DMS114 treated with DMSO at 0.1 percent for 48 hours (cell line): Measurements from ENCODE around the gene TAS2R16.

Experiments
- DNase-seq: peaks from one replicate; lab custom pipeline; 2025; ENCODE audit not compliant: unreplicated experiment; lab: John Stamatoyannopoulos, UW

The TAS2R16 gene, protein sequence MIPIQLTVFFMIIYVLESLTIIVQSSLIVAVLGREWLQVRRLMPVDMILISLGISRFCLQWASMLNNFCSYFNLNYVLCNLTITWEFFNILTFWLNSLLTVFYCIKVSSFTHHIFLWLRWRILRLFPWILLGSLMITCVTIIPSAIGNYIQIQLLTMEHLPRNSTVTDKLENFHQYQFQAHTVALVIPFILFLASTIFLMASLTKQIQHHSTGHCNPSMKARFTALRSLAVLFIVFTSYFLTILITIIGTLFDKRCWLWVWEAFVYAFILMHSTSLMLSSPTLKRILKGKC

DNA sequence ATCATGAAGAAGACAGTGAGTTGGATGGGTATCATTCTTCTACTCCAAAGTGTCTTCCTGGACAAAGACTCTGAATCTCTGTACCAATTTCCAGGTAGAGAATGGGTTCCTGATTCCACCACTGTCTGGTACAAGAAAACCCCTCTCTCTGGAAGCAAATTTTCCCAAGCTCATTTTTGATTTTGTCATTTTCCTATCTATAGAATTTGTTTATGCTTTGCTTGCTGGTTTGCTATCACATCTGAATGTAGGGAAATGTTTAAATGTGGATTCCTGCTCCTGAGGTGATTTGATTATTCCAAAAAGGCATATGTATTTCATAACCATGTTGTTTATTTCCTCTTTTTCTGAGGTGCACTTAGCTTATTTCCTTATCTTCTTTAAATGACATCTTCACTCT is at the start of gene TAS2R16:
TAS2R16 (minus strand) TSS at position 101 of the 400 bp plus-strand sequence; CDS start at position 35, 66 bp downstream.
- DNase-seq = no peak

DNA sequence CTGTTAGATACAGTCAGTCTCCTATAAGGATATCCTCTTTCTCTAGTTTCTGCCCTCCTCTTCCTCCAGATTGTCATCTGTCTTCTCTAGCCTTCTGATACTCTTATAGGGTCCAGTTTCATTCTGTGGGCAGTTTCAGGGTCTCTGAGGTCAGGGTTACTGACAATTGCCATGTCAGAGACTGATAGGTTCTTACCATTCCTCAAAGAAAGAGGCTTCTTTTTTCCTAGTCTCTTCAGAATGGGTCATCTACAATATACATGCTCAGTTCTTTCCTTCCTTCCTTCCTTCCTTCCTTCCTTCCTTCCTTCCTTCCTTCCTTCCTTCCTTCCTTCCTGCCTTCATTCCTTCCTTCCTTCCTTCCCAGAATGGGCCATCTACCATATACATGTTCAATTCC is 48.1 kb upstream of the TAS2R16 start:
- no peak for DNase-seq

DNA sequence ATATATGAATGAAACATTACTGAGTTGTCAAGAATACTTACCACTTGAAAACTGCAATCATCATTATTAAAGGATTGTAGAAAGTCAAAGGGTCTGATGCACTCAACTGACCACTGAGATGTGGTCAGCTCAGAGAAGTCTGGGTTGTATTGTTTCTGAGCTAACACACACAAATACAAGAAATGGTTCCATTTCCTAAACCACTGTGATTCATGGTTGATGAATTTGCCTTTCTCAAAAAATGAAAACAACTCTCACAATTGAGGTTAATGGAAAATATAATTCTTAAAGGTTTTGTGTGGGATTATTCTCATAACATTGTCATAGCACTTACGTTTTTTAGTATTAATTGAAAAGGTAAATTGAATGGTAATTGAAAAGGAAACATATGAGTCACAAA is 45.6 kb upstream of the TAS2R16 start:
- no peak for DNase-seq

DNA sequence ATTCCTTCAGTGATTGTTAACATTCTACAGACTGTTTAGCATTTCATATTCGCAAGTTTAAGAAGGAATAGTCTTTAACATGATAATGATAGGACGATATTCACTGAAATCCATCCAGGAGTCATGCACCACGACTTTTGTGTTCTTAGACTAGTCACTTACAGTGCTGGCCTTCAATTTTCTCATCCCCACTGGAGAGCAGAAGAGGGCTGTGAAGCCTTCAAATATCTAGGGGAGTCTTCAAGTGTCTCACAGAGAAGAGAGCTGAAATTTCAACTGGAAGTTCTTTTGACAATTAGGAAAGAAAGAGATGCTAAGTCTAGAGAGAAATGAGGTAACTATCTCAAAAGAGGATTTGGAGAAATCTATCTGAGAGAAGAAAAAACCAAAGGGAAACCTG is 43.8 kb upstream of the TAS2R16 start:
- DNase-seq = no peak

DNA sequence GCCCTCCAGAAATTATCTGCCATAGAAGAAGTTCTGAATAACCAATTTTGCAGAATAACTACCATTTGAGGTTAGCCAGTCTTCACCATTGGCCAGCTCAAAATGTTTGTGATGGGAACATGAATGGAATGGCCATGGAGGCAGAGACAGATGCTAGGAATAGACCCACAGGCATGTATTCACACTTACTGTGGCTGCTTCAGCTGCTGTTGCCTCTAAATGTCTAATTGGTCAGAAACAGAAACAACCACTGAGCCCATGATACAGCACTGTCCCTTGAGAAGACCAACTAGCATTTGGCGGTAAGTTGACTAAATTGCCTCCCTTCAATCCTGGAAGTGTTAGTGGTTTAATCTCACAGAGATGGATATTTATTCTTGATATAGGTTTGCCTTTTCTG is 38.6 kb upstream of the TAS2R16 start:
- DNase-seq = no peak

DNA sequence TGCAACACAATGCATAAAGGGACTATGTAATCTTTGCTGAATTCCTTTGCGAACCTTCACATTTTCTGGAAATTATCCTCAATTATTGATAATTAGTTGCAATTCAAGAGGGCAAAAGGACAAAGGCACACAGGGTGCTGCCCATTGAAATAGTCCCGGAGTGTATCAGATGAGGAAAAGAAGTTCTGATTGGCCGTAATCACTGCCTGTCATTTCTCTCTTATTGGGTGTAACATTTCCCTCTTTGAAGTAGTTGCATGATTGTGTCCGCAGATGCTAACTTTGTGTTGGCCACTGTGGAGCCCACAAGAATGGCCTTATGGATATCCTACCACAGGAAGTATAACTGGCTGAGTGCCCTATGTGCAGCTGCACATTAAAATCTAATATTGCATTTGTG is 35.1 kb upstream of the TAS2R16 start:
- no peak for DNase-seq

DNA sequence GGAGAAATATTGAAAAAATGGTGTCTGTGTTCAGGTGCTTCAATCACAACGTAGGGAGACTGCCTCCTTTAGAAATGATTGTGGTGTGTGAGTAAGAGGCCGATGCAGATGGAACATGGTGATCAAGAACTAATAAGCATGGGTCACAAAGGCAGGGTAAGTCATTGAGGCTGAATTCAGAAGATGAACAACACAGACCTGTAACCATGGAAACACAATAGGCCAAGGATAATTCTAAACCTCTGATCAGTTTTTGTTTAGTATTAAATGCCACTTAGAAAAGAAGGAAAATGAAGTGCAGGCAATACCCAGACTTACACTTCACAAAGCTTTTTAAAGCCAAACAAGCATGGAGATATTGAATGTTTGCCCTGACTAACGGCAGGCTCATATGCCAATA is 32.8 kb upstream of the TAS2R16 start:
- DNase-seq = no peak

DNA sequence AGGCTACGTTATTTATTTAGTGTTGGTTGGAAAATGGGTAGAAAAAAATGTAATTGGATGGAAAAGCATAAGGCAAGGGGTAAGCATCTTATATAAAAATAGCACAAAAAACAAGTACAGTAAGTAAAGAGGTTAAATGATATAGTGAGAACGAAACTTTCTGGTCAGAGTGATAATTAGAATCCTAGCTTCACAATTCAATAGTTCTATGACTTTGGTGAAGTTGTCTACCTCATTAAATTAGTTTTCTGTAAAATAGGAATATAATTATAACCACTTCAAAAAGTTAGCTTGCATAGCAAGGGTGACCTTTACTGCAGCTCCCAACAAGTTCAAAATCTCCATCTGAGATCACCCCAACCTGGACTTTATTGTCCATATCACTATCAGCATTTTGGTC is 30.8 kb upstream of the TAS2R16 start:
- no peak for DNase-seq

DNA sequence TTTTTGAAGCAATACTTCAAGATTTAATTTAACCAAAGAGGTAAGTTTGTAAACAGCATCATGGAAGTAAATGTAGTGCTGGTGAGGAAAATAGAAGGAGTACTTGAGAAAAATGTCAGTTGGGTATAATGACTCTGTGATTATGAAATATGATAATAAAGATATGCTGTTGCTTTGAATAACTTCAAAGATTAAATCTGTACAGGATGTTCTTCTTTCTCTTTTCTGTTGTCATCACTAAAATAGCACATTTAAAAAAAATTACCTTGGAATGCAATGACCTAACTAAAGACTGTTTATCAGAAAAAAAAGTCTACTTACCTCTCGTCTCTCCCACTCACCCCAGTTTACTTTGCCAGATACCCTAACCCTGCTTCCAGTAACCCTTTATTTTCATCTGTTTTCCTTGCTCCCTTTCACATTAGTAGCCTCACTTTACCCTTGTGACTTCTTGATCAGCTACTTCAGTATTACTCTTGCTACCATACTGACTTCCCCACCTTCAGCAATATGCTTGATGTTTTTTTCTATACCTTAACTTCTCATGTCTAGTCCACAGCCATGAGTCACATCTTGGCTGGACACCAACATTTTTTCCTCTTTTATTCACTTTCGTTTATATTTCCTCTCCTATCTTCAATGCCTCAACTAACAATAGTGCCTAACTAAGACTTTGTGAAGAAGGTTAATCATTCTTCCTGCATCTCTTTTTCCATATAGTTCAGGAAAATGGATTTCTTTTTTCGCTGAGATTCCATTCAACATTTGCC is 29.7 kb upstream of the TAS2R16 start:
- no peak for DNase-seq

DNA sequence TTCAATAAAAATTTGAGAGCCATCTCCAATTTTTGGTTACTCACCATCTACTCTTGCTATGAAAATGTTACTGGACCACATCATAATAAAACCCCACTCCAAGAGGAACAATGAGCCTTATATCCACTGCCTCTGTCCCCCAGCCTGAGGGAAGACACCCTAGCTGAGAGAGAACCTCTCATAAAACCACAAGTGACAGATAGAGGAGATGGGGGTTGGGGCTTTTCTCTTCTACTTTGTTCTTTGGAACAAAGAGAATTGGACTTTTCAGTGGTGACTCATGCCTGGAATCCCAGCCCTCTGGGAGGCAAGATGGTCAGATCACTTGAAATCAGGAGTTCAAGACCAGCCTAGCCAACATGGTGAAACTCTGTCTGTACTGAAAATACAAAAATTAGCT is 27.6 kb upstream of the TAS2R16 start:
- DNase-seq = no peak

DNA sequence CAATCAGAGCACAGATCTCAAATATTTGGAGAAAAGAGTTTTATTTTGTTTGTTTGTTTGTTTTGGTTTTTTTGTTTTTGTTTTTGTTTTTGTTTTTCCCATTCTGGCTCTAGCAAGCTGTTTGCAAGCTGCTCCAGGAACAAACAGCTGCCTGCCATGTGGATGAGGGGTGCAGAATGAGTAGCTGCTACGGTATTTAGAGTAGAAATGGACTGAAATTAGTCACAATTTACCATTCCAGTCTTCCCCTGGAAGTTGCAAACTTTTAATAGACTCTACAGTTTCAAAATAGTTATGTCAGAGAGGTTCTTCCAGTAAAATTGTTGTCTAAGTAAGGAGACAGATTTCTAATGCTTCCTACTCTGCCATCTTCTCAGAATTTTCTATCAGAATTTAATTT is 27.1 kb upstream of the TAS2R16 start:
- DNase-seq = no peak

DNA sequence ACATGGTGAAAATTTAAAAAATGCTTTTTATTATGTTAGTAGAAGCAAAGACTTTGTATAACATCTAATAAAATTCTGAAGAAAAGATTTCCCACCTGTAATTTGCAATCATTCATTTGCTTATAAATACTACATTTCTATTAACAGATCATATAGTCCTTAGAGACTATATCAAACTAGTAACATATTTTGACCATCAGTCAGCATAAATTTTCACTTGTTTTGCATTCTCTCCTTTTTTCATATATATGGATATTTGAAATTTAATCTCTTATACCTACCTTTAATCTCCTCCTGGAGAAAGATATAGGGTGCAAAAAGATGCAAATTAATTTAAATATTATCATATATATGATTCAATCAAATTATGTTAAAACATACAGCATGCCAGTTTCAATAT is 16.9 kb upstream of the TAS2R16 start:
- no peak for DNase-seq

DNA sequence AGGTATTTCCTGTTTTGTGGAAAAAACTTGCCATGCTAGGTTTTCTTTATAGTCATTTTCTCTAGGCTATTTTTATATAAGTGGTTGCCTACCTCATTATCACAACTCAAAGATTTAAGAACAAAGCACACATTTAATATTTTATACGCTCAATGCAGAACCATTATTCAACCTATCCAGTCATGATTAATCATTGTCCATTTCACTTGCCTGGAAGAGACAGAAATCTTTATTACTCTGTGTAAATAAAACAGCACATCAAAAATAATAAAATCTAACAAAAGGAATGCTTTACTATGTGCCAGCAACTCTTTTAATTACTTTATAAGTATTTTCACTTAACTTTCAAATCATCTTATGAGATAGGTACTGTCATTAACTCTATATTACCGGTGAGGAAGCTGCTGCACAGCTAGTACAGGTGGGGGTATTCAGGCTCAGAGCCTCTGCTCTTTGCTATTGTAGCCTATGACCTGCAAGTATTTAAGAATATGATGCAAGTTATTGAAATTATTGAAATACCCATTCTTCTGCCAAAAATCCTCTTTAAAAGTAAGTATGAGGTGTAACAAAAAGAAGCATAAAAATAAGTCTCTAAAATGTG is 16.4 kb upstream of the TAS2R16 start:
- DNase-seq = no peak

DNA sequence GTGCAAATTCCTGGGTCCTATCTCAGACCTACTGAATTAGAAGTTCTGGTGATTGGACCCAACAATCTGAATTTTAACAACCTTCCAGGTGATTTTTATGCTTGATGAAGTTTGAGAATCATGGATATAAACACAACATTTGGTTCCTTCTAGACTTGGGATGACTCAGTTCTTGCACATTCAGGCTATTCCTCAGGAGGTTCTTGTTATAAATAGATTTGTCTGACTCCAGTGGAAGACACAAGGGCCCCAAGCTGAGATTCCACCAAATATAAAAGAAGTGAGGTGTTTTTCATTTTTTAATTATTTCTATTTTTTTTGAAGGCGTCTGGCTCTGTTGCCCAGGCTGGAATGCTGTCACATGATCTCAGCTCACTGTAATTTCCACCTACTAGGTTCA is 9.4 kb upstream of the TAS2R16 start:
- no peak for DNase-seq

DNA sequence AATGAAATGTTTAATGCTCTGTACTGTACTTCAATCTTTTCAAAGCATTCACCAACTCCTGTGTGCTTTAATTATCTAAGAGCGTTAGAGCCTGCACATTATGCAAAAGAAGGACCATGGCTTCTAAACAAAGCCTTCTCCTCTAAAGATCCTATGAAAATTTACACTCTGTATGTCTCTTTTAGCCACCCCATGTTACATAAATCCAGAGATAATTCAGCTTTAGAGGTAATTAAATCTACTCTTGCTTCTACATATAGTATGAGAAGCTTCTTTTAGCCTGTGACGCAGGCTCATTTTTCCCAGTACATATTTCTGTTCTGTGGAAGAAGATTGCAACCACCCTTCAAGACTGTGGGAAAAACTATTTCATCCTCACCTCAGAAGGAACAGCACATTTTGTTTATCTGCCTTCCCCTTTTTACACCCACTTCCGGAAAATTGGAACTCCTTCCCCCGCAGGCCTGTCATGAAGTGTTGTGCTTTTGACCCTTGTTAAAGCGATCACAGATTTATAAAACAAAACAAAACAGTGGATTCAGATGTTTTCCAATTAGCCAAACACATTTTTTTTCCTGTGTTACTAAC is 8.1 kb upstream of the TAS2R16 start:
- no peak for DNase-seq

DNA sequence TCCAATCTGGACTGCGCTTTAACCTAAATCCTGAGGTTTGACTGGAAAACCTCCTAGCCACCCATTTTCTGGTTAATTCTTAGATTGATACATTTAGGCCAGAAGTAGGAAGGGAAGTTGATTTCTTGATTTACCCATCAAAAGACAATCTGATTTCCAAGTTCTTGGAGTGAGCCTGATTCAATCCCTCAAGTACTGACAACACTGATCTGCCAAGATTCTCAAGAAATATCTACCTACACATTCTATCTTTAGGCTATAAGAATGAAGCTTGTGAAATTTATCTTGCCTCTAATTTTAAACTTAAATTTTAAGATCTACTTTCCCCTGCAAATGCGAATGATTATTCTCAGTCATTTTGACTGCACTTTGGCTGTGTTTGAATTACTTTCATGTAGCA is 5.9 kb downstream of the TAS2R16 start:
- DNase-seq = no peak

DNA sequence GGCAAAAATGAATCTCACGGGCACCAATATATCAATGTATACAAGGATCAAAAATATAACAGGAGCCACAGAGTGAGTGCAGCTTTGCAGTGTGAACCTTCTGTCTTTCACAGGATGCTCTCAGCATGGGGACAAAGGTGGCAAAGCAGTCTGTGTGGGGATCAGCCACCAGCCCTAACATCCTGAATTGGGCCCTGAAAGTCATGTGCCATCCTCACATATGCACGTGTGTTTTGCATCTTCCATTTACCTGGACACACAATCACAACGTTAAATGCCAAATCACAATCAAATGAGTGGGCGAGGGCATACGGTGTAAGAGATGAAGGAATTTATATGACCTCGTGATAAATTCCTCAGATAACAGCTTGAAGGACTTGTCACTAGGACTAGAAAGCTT is 6.5 kb downstream of the TAS2R16 start:
- no peak for DNase-seq

DNA sequence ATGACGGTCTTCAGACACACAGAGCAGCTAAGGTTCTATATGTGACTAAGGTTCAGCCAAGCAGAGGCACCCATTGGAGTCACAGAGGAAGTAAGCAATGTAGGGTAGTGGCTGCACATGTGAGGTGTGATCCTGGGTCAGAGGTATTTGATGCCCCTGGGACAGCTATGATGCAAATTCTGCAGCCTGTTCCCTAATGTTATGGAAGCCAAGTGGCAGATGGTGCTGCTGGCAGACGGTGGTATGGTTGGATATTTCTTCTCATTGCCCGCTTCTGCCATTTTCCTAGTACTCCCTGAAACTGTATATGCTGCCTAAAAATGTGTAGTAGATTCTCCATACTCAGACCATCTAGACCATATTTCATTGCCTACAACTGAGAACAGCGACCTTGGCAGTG is 7.2 kb downstream of the TAS2R16 start:
- no peak for DNase-seq

DNA sequence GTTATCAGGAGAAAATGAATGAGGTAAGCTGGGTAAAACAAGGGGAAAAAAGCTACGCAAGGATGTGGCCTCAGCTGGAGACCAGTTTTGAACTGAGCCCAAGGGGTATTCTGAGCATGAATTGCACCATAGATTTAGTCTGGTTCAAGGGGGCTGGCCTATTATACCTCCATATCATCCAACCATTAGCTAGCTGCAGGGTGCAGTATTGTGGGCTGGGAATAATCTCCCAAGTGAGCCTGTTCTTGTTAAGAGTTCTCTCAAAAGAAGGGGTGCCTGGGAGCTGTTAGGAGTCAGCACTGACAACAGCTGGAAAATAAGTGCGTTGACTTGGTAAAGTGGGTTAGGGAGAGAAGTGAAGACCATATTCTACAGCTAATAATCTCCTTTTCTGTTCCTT is 8.0 kb downstream of the TAS2R16 start:
- DNase-seq = no peak

DNA sequence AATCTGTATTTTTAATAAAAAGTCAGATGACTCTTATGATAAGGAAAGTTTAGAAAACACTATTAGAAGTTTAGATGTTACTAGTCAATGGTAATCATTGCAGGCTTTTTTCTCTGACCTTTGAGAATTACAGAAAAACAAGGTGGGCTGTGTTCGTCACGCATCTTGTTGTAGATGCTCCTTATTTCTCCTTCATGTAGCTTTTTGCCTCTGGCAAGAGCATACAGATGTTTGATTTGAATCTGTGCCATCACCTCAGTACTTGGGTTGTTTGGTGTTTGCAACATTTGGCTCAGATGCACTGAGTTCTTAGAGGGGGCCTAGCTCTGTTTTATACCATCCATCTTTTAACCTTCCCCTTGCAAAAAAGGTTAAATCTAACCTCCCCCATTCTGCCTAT is 11.5 kb downstream of the TAS2R16 start:
- no peak for DNase-seq

DNA sequence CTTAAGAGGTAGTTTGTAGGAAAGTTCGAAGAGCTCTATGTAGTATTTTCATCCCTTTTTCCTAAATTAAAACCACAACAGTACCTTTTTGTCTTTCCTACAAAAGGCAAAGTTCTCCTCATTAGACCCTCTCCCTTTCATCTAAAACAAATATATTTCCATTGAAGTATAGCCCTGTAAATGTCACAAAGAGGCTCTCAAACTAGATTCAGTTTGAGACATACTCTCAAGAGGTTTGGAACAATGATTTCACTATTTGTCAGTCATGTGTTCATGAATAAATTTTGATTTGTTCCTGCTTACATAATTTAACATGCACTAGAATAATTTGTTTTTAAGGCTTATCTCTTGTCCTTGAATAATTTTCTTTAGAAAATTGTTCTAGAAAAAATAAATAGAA is 12.2 kb downstream of the TAS2R16 start:
- DNase-seq = no peak

DNA sequence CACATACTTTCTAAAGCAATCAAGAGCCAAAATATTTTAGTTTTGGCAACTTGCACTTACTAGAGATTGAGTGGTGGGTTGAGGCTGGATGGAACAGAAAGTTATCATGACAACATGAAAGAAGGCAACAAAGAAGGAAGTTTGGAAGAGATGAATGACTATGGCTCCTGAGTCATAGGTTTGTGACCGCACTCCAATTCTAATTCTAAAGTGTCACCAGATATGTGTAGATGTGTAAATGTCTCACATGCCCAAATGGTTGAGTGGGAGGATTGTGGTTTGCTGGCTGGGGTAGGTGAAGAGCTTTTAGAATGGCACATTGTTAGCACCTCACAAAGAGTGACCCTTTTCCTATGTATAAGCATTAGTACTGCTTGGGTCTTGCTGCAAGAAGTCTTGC is 20.2 kb downstream of the TAS2R16 start:
- DNase-seq = no peak
